Activated CD8-positive, alpha-beta T cell treated with anti-CD3 and anti-CD28 coated beads for 36 hours (primary cell): Measurements from ENCODE around the gene ALKBH6. TPM values are rescaled to one million over a fixed set of nuclear protein-coding genes. Genes with fewer than 3 reads are reported as not detected.

ENCODE experiments used
- ATAC-seq: fragments of 200-7000 bp; cut with Tn5 transposase; one replicate; pipeline ENCODE4 v1.10.0; 2021; ENCODE audit warnings: mild to moderate bottlenecking, moderate library complexity
- CTCF ChIA-PET: fragments of 350-600 bp; sonication (Branson Sonifier 250); formaldehyde crosslinking; loops from one replicate; lab custom pipeline; 2021; ENCODE audit warnings: antibody characterized with exemption; lab: Charles Lee
- POLR2A ChIA-PET: fragments of 350-600 bp; sonication (Branson Sonifier 250); formaldehyde crosslinking; loops from one replicate; lab custom pipeline; 2021; ENCODE audit warnings: antibody characterized with exemption; lab: Charles Lee
- DNase-seq: peaks from one replicate; pipeline ENCODE4 v3.0.0-alpha.2; 2020
- H3K27ac Mint-ChIP-seq: one replicate; pipeline ENCODE4 v1.8.0; 2021; ENCODE audit warnings: mild to moderate bottlenecking, mixed read lengths
- H3K27me3 Mint-ChIP-seq: one replicate; pipeline ENCODE4 v1.8.0; 2021; ENCODE audit warnings: mixed read lengths
- H3K36me3 Mint-ChIP-seq: one replicate; pipeline ENCODE4 v1.8.0; 2021; ENCODE audit warnings: low read depth, mixed read lengths
- H3K4me1 Mint-ChIP-seq: one replicate; pipeline ENCODE4 v1.8.0; 2021; ENCODE audit warnings: low read depth, mixed read lengths
- H3K4me3 Mint-ChIP-seq: one replicate; pipeline ENCODE4 v1.8.0; 2021; ENCODE audit warnings: mild to moderate bottlenecking, moderate library complexity, mixed read lengths
- H3K9me3 Mint-ChIP-seq: one replicate; pipeline ENCODE4 v1.8.0; 2021; ENCODE audit warnings: mixed read lengths
- CTCF ChIP-seq: fragments of 200-600 bp; IDR thresholded peaks from one replicate; pipeline ENCODE4 v1.8.0; 2022; ENCODE audit warnings: antibody characterized with exemption, mild to moderate bottlenecking
- intact Hi-C: fragments of 100-400 bp; cut with micrococcal nuclease; formaldehyde crosslinking; loops from one replicate; pipeline ENCODE4 v1.10.0; 2022
- total RNA-seq, 2 experiments: library from RNA; stranded (reverse); gene quantifications; one replicate each; pipeline ENCODE4 v1.2.3, GENCODE V29; 2021

The ALKBH6 gene
- total RNA-seq, 2 experiments from 2014 or later = 36.5 to 37.5 TPM

GRCh38 chr19:35990771-35991730 is 23.0 kb downstream of the ALKBH6 start:
- peaks cover 3% of the 10 kb centered on the region for H3K36me3 Mint-ChIP-seq
- H3K27ac Mint-ChIP-seq = no peak overlapping the region
- ChIA-PET POLR2A (interaction anchor here (1.6 kb wide), 1 partner anchor 21 kb away, joined by 3 read pairs; no protein-coding TSS in a partner anchor), CTCF (interaction anchor here (0.8 kb wide), 2 partner anchors 13 to 32 kb away, joined by 3 to 4 read pairs; no protein-coding TSS in a partner anchor)
- H3K4me3 Mint-ChIP-seq = no peak overlapping the region
- H3K9me3 Mint-ChIP-seq = peaks cover 4% of the 10 kb centered on the region
- TF ChIP-seq CTCF = no peak
- DNase-seq (no peak), ATAC-seq (no peak)
- intact Hi-C loops = loop anchor here (5.0 kb wide), 1 partner anchor 34 kb away; no protein-coding TSS in a partner anchor
- H3K4me1 Mint-ChIP-seq = peaks cover 11% of the 10 kb centered on the region
- H3K27me3 Mint-ChIP-seq = peaks cover 16% of the 10 kb centered on the region

- peaks cover 4% of the 10 kb centered on the region for H3K9me3 Mint-ChIP-seq
- CTCF ChIA-PET = no interaction called here
- peaks cover 8% of the 10 kb centered on the region for H3K4me1 Mint-ChIP-seq
- DNase-seq (no peak), ATAC-seq (no peak)
- H3K36me3 Mint-ChIP-seq = no peaks in the 10 kb centered on the region
- peaks cover 25% of the 10 kb centered on the region for H3K27me3 Mint-ChIP-seq
- no peak overlapping the region for H3K4me3 Mint-ChIP-seq
- POLR2A ChIA-PET = no interaction called here
- no peak for TF ChIP-seq CTCF
- intact Hi-C loops = loop anchor here (5.0 kb wide), 1 partner anchor 33 kb away; no protein-coding TSS in a partner anchor
- H3K27ac Mint-ChIP-seq = no peak overlapping the region
These were observed 23.9 kb downstream of the ALKBH6 start for GRCh38 chr19:35990156-35990555.

- intact Hi-C loops = no loop called here
- peaks cover 33% of the 10 kb centered on the region for H3K27me3 Mint-ChIP-seq
- peaks cover 4% of the 10 kb centered on the region for H3K9me3 Mint-ChIP-seq
- no peaks in the 10 kb centered on the region for H3K36me3 Mint-ChIP-seq
- no peak for DNase-seq
- no peak for ATAC-seq
- CTCF ChIA-PET = no interaction called here
- peaks cover 3% of the 10 kb centered on the region for H3K4me1 Mint-ChIP-seq
- no peak overlapping the region for H3K27ac Mint-ChIP-seq
- H3K4me3 Mint-ChIP-seq = no peak overlapping the region
- TF ChIP-seq CTCF = no peak
- POLR2A ChIA-PET = no interaction called here
These were observed 25.2 kb downstream of the ALKBH6 start for GRCh38 chr19:35988824-35989223.

- peaks cover 3% of the 10 kb centered on the region for H3K4me1 Mint-ChIP-seq
- intact Hi-C loops = no loop called here
- CTCF ChIA-PET = no interaction called here
- TF ChIP-seq CTCF = no peak
- POLR2A ChIA-PET = no interaction called here
- H3K27ac Mint-ChIP-seq = no peak overlapping the region
- no peak overlapping the region for H3K4me3 Mint-ChIP-seq
- ATAC-seq (no peak), DNase-seq (no peak)
- peaks cover 41% of the 10 kb centered on the region for H3K27me3 Mint-ChIP-seq
- H3K9me3 Mint-ChIP-seq = peaks cover 4% of the 10 kb centered on the region
- H3K36me3 Mint-ChIP-seq = no peaks in the 10 kb centered on the region
These were observed 26.5 kb downstream of the ALKBH6 start for GRCh38 chr19:35987571-35987896.
